ENCODE data around the gene CPZ. TPM values are rescaled to one million over a fixed set of nuclear protein-coding genes. Genes with fewer than 3 reads are reported as not detected.
"Not testable (repeated sequence)": the region's sequence is repeated elsewhere in the genome, so short reads cannot be mapped to it uniquely, and the experiment has no call there.

The CPZ gene
- total RNA-seq, 2 donors from 2014 or later: not detected

DNA sequence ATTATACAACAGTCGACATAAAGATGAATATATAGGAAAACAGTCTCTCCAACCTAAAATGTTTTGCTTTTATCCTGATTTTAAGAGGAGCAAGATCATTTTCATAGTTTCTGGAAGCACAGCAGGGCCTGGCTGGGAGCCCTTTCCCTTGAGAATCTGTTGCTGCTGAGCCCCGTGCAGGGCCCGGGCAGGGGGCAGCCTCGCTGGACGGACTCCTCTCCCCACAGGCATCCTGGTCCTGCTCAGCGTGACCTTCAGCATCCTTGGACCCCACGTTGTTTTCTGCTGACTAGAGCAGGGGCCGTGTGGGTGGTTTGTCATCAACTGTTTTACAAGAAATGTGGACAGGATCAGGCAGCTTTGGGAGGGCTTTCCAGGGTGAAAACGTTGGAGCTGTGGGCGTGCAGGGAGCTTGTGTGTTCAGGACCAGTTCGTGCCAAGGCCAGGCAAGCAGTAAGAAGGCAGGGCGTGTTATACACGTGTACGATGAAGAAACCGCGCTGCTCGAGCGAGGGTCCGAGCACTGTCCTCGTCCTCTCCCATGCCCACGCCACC is 25.0 kb downstream of the CPZ start:
- DNase-seq: no peak
- no peak overlapping the region for H3K4me3 Mint-ChIP-seq
- no peaks in the 10 kb centered on the region for H3K4me1 Mint-ChIP-seq (ENCODE audit: low read depth)
- no peak for ATAC-seq (replicated peaks in 1 of 2)
- H3K27me3 Mint-ChIP-seq (ENCODE audit: low read depth): no peaks in the 10 kb centered on the region
- H3K36me3 Mint-ChIP-seq (ENCODE audit: insufficient read depth in 2 of 2): no peaks in the 10 kb centered on the region
- no peaks in the 10 kb centered on the region for H3K9me3 Mint-ChIP-seq
- no peak overlapping the region for H3K27ac Mint-ChIP-seq

DNA sequence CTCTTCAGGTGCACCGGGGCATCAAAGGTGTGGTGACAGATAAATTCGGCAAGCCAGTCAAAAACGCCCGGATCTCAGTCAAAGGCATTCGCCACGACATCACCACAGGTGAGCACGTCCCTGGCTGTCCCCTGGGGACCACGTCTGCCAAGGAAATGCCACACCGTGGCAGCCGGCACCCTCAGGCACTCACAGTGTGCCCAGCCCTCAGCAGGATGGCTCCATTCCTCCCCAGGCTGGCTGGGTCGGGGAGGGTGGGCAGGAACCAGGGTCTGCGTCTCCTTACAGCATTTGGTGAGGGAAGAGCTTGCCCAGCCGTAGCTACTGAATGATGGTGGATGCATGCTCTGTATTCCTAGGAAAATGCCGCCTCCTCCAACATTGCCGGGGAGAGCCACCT is 25.9 kb downstream of the CPZ start:
- Mint-ChIP-seq H3K27me3 (ENCODE audit: low read depth) (no peaks in the 10 kb centered on the region), H3K4me1 (ENCODE audit: low read depth) (no peaks in the 10 kb centered on the region), H3K9me3 (no peaks in the 10 kb centered on the region), H3K27ac (no peak overlapping the region), H3K4me3 (no peak overlapping the region), H3K36me3 (ENCODE audit: insufficient read depth in 2 of 2) (no peaks in the 10 kb centered on the region)
- DNase-seq: no peak
- no peak for ATAC-seq (replicated peaks in 1 of 2)

DNA sequence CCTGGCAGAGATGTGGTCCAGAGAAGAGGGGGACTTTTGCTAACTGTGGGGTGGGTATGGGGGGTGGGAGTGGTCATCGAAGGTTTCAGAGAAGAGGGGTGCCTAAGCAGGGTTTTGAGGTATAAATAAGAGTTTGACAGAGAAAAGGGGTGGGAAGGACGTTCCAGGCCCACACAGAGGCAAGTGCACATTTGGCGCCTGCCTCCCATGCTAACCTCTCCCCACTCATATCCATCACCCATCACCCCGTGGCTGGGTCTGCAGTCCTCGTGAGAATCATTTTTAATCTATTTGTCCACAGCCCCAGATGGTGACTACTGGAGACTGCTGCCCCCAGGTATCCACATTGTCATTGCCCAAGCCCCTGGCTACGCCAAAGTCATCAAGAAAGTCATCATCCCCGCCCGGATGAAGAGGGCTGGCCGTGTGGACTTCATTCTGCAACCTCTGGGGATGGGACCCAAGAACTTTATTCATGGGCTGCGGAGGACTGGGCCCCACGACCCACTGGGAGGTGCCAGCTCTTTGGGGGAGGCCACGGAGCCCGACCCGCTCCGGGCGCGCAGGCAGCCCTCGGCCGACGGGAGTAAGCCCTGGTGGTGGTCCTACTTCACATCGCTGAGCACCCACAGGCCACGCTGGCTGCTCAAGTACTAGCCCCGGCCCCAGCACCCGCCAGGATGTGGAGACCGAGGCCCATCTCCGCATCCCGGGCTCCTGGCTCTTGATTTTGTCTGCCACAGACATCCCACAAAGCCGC is 26.6 kb downstream of the CPZ start:
- ATAC-seq (replicated peaks in 1 of 2) (no peak), DNase-seq (no peak)
- Mint-ChIP-seq H3K27ac (no peak overlapping the region), H3K9me3 (no peaks in the 10 kb centered on the region), H3K4me3 (no peak overlapping the region), H3K27me3 (ENCODE audit: low read depth) (no peaks in the 10 kb centered on the region), H3K4me1 (ENCODE audit: low read depth) (no peaks in the 10 kb centered on the region), H3K36me3 (ENCODE audit: insufficient read depth in 2 of 2) (no peaks in the 10 kb centered on the region)

DNA sequence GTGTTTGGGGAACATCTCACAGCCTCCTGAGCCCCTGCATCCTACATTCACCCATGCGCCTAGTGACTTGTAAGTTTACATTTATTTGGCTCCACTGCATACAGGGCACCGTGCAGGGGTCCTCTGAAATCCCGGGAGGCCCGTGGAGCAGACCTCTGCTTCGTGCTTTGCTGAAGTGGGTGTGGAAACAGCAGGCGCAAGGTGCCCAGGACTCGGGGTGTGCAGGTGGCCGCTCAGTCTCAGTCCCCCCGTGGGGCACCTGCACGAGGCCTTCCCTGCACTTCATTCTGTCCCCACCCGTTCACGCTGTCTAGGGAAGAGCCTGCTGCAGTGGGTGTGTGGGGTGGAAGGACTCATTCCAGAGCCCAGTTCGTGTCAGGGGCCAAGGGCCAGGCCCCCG is 28.6 kb downstream of the CPZ start:
- DNase-seq; H3K27me3 Mint-ChIP-seq (ENCODE audit: low read depth); H3K4me3 Mint-ChIP-seq; H3K9me3 Mint-ChIP-seq; H3K4me1 Mint-ChIP-seq (ENCODE audit: low read depth); H3K36me3 Mint-ChIP-seq (ENCODE audit: insufficient read depth in 2 of 2); H3K27ac Mint-ChIP-seq: not testable (repeated sequence)
- peak in 1 of 2 donors; percentile 9 for ATAC-seq (replicated peaks in 1 of 2)

DNA sequence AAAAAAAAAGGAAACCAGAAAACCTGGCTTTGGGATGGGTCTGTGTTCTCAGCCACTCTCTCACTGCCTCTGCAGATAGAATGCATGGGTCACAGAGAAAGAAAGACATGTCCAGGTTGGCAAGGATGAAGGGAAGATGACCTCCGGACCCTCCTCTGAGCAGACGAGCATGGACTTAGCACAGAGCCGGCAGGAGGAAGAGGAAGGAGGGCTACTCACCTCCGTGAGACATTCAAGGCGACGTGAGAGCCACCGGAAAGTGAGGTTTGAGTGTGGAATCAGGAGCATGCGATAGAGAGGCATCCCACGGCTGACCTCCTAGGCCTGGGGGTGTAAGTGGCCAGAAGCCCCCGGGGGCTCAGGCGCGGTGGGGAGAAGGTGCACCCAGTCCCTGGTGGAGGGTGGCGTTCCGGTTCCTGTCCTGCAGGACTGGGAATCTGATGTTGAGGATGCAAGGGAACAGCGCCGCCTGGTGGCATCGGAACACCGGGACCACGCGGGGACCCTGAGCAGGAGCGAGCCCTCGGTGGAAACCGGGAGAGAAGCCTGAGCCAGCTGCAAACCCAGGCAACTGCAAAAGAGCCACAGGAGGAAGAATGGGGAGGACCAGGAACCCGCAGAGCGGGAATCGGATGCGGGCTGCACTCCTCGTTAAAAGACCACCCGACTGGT is 32.2 kb downstream of the CPZ start:
- not testable (repeated sequence) for H3K4me1 Mint-ChIP-seq (ENCODE audit: low read depth); H3K9me3 Mint-ChIP-seq; H3K27me3 Mint-ChIP-seq (ENCODE audit: low read depth); ATAC-seq (replicated peaks in 1 of 2); H3K27ac Mint-ChIP-seq; H3K4me3 Mint-ChIP-seq; H3K36me3 Mint-ChIP-seq (ENCODE audit: insufficient read depth in 2 of 2); DNase-seq

DNA sequence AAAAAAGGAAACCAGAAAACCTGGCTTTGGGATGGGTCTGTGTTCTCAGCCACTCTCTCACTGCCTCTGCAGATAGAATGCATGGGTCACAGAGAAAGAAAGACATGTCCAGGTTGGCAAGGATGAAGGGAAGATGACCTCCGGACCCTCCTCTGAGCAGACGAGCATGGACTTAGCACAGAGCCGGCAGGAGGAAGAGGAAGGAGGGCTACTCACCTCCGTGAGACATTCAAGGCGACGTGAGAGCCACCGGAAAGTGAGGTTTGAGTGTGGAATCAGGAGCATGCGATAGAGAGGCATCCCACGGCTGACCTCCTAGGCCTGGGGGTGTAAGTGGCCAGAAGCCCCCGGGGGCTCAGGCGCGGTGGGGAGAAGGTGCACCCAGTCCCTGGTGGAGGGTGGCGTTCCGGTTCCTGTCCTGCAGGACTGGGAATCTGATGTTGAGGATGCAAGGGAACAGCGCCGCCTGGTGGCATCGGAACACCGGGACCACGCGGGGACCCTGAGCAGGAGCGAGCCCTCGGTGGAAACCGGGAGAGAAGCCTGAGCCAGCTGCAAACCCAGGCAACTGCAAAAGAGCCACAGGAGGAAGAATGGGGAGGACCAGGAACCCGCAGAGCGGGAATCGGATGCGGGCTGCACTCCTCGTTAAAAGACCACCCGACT is 37.8 kb downstream of the CPZ start:
- ATAC-seq (replicated peaks in 1 of 2); DNase-seq; H3K27me3 Mint-ChIP-seq (ENCODE audit: low read depth); H3K36me3 Mint-ChIP-seq (ENCODE audit: insufficient read depth in 2 of 2); H3K4me1 Mint-ChIP-seq (ENCODE audit: low read depth); H3K9me3 Mint-ChIP-seq; H3K4me3 Mint-ChIP-seq; H3K27ac Mint-ChIP-seq: not testable (repeated sequence)

DNA sequence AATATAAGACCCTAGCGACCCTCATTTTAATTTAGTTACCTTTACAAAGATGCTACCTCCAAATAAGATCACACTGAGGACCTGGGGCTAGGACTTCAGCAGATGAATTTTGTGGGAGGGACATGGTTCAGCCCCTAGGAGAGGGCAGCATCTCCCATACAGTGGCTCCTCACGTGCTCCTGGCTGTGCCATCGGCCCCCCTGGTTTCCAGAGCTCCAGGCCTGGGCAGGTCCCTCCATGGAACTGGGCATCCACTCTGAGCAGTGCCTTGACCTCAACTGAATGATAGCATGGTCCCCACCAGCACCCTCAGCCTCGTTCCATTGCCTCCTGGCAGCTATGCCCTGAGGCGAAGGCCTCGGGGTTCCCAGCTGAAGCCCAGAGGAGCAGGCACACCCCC is 39.3 kb downstream of the CPZ start:
- DNase-seq; H3K36me3 Mint-ChIP-seq (ENCODE audit: insufficient read depth in 2 of 2); ATAC-seq (replicated peaks in 1 of 2); H3K27ac Mint-ChIP-seq; H3K27me3 Mint-ChIP-seq (ENCODE audit: low read depth); H3K4me3 Mint-ChIP-seq; H3K4me1 Mint-ChIP-seq (ENCODE audit: low read depth); H3K9me3 Mint-ChIP-seq: not testable (repeated sequence)

DNA sequence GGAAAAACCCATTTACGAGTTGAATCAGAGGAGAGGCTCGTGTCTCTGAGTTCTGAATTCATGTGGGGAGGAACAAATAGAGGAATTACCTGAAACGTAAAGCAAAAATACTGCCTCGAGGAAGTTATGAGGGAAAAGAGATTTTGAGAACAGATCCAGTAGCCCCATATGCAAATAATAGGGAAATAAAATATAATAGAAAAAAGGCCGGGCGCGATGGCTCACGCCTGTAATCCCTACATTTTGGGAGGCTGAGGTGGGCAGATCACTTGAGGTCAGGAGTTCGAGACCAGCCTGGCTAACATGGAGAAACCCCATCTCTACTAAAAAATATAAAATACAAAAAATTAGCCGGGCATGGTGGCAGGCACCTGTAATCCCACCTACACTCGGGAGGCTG is 42.2 kb downstream of the CPZ start:
- DNase-seq; H3K27me3 Mint-ChIP-seq (ENCODE audit: low read depth); H3K27ac Mint-ChIP-seq; ATAC-seq (replicated peaks in 1 of 2); H3K9me3 Mint-ChIP-seq; H3K4me3 Mint-ChIP-seq; H3K4me1 Mint-ChIP-seq (ENCODE audit: low read depth); H3K36me3 Mint-ChIP-seq (ENCODE audit: insufficient read depth in 2 of 2): not testable (repeated sequence)

DNA sequence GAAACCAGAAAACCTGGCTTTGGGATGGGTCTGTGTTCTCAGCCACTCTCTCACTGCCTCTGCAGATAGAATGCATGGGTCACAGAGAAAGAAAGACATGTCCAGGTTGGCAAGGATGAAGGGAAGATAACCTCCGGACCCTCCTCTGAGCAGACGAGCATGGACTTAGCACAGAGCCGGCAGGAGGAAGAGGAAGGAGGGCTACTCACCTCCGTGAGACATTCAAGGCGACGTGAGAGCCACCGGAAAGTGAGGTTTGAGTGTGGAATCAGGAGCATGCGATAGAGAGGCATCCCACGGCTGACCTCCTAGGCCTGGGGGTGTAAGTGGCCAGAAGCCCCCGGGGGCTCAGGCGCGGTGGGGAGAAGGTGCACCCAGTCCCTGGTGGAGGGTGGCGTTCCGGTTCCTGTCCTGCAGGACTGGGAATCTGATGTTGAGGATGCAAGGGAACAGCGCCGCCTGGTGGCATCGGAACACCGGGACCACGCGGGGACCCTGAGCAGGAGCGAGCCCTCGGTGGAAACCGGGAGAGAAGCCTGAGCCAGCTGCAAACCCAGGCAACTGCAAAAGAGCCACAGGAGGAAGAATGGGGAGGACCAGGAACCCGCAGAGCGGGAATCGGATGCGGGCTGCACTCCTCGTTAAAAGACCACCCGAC is 43.5 kb downstream of the CPZ start:
- H3K36me3 Mint-ChIP-seq (ENCODE audit: insufficient read depth in 2 of 2); H3K9me3 Mint-ChIP-seq; DNase-seq; H3K27ac Mint-ChIP-seq; H3K4me3 Mint-ChIP-seq; H3K4me1 Mint-ChIP-seq (ENCODE audit: low read depth); ATAC-seq (replicated peaks in 1 of 2); H3K27me3 Mint-ChIP-seq (ENCODE audit: low read depth): not testable (repeated sequence)

DNA sequence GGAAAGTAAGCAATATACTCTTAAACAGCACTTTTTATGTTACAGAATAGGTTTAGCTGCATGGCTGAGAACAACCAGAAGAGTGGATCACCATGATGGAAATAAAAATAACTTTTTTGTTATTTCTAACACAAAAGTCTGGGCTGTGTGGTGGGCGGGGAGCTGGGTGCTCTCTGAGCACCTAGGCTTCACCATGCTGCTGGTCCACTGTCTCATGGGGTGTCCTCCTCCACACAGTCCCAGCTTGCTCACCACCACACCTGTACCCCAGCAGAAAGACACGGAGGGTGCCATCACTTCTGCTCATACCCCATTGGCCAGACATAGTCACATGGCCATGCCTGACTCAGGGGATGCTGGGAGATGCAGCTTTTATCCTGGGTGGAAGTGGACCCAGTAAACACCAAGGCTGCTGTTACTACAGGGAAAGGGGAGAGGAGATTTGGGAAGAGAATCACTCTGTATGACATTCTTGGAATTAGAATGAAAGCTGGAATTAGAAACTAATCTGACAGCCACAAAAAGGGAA is 45.0 kb downstream of the CPZ start:
- DNase-seq (no peak), ATAC-seq (replicated peaks in 1 of 2) (no peak)
- Mint-ChIP-seq H3K27me3 (ENCODE audit: low read depth) (no peaks in the 10 kb centered on the region), H3K36me3 (ENCODE audit: insufficient read depth in 2 of 2) (no peaks in the 10 kb centered on the region), H3K9me3 (no peaks in the 10 kb centered on the region), H3K27ac (no peak overlapping the region), H3K4me1 (ENCODE audit: low read depth) (no peaks in the 10 kb centered on the region), H3K4me3 (no peak overlapping the region)

DNA sequence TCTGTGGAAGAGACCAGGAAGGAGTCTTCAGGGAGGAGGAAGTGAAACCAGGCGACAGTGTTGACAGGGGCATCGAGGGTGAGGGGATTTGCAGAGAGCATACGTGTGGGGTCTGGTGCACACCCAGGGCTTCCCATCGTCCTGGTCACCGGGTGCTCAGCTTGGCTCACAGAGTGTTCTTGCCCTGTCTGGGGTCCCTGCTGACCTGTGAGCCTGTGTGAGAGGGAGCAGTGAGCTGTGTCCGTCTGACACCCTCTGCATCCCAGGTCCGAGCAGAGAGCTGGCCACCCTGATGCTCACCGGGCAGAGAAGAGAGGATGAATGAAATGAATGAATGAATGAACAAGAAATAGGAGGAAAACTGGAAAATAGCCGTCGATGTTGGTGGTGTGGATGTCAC is 46.5 kb downstream of the CPZ start:
- Mint-ChIP-seq H3K9me3 (no peaks in the 10 kb centered on the region), H3K4me1 (ENCODE audit: low read depth) (no peaks in the 10 kb centered on the region), H3K27ac (no peak overlapping the region), H3K27me3 (ENCODE audit: low read depth) (no peaks in the 10 kb centered on the region), H3K4me3 (no peak overlapping the region), H3K36me3 (ENCODE audit: insufficient read depth in 2 of 2) (no peaks in the 10 kb centered on the region)
- DNase-seq (no peak), ATAC-seq (replicated peaks in 1 of 2) (no peak)

DNA sequence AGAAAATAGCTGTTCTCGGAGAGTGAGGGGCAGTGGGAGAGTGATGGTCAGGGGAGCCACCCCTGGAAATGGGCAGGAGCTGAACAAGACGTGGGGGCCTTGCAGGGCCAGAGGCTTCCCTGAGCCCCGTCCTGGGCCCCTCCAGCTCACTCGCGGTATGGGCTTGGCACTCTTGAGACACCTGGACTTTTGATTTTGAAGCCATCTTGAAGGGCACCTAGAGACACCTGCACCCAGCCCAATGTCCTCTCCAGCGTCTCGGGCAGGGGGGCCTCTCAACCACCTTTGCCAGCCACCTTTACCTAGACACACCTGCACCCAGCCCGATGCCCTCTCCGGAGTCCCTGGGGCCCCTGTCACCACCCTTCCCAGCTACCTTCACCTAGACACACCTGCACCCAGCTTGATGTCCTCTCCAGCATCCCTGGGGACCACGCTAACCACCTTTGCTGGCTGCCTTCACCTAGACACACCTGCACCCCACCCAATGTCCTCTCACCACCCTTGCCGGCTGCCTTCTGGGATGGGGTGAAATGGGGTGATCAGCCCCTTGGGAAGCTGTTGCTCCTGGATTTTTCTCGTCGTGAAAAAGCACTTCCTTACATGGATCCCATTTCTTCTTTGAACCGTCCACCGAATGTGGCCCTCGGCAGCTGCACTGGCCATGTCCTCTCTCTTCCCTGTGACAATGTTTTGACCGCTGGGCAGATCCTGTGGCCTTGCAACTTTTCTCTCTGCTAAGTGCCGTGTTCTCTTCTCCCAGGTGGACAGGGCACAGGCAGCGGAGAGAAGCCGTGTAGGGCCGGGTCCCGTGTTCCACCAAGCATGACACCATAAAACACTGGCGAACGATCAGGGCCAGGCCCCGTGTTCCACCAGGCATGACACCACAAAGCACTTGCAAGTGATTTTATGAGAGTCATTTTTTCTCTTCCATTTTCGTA is 47.5 kb downstream of the CPZ start:
- Mint-ChIP-seq H3K27ac (no peak overlapping the region), H3K4me1 (ENCODE audit: low read depth) (no peaks in the 10 kb centered on the region), H3K27me3 (ENCODE audit: low read depth) (no peaks in the 10 kb centered on the region), H3K4me3 (no peak overlapping the region), H3K36me3 (ENCODE audit: insufficient read depth in 2 of 2) (no peaks in the 10 kb centered on the region), H3K9me3 (no peaks in the 10 kb centered on the region)
- no peak for DNase-seq
- ATAC-seq (replicated peaks in 1 of 2): no peak
